ENCODE data around the gene RACK1. TPM values are rescaled to one million over a fixed set of nuclear protein-coding genes. Genes with fewer than 3 reads are reported as not detected.

Gene RACK1
- polyA plus RNA-seq, 1 donor (not counting 4 experiments of a cell fraction or from before 2014, with no cell fraction given), result 3,291 TPM

- H3K9me1 ChIP-seq (ENCODE audit: control insufficient read depth, extremely low read depth, insufficient read depth, low read length), result peaks cover 4% of the 10 kb centered on the region
- peaks cover 24% of the 10 kb centered on the region for H3K79me2 ChIP-seq (ENCODE audit: control insufficient read depth, insufficient read depth, low read length)
- H3K27me3 ChIP-seq (ENCODE audit: control insufficient read depth, extremely low read depth, insufficient read depth, low read length), result no peaks in the 10 kb centered on the region
- peak overlapping the region; percentile 94 for H3K4me2 ChIP-seq (ENCODE audit: control insufficient read depth, extremely low read depth, insufficient read depth, low read depth, low read length)
- H2AFZ ChIP-seq (ENCODE audit: control insufficient read depth, low read length), result peak overlapping the region; percentile 87
- peaks cover 24% of the 10 kb centered on the region for H3K4me1 ChIP-seq (ENCODE audit: control insufficient read depth, extremely low read depth, insufficient read depth, low read length)
- peak; percentile 94 for DNase-seq (ENCODE audit: low read depth, low spot score)
- dilution Hi-C loops (cut with MboI; ENCODE audit: extremely low pct_ligation_motif_present, low sequenced_read_pairs), result no loop called here
- H3K27ac ChIP-seq (ENCODE audit: control insufficient read depth, insufficient read depth, low read length), result peak overlapping the region; percentile 88
- no peaks in the 10 kb centered on the region for H4K20me1 ChIP-seq (ENCODE audit: control insufficient read depth, extremely low read depth, insufficient read depth, low read length)
- no peak for TF ChIP-seq EZH2 (IDR thresholded peaks at IDR 0.05; ENCODE audit: low read length)
- no peak for TF ChIP-seq CTCF (optimal IDR thresholded peaks at IDR 0.05 in 1 of 3, IDR thresholded peaks at IDR 0.05 in 1 of 3, conservative IDR thresholded peaks at IDR 0.05 in 1 of 3; ENCODE audit: extremely low read depth in 1 of 3, insufficient read depth in 2 of 3, low read length in 3 of 3)
- peak; percentile 34 for FAIRE-seq
- H3K9ac ChIP-seq (ENCODE audit: control insufficient read depth, extremely low read depth, insufficient read depth, low read length), result peak overlapping the region; percentile 87
- H3K4me3 ChIP-seq (ENCODE audit: control insufficient read depth in 2 of 3, extremely low read depth in 1 of 3, insufficient read depth in 2 of 3, low read depth in 1 of 3, low read length in 3 of 3), result peak overlapping the region; percentile 85 to 88 (median 87)
- H3K9me3 ChIP-seq (ENCODE audit: control insufficient read depth, low read depth, low read length), result no peaks in the 10 kb centered on the region
- H3K36me3 ChIP-seq (ENCODE audit: control insufficient read depth in 2 of 2, extremely low read depth in 1 of 2, insufficient read depth in 2 of 2, low read length in 2 of 2), result peaks cover 10 to 13% of the 10 kb centered on the region in 2 experiments
Measured at GRCh38 chr5:181221792-181222629, 21.7 kb downstream of the RACK1 start.

- peak overlapping the region; percentile 6 for H3K4me2 ChIP-seq (ENCODE audit: control insufficient read depth, extremely low read depth, insufficient read depth, low read depth, low read length)
Measured at GRCh38 chr5:181221105-181221791, 22.5 kb downstream of the RACK1 start.

More at GRCh38 chr5:181221105-181221791, 22.5 kb downstream of the RACK1 start:
- H3K9me1 ChIP-seq (ENCODE audit: control insufficient read depth, extremely low read depth, insufficient read depth, low read length), result peaks cover 4% of the 10 kb centered on the region
- dilution Hi-C loops (cut with MboI; ENCODE audit: extremely low pct_ligation_motif_present, low sequenced_read_pairs), result no loop called here
- no peak for DNase-seq (ENCODE audit: low read depth, low spot score)
- no peak overlapping the region for H3K4me3 ChIP-seq (ENCODE audit: control insufficient read depth in 2 of 3, extremely low read depth in 1 of 3, insufficient read depth in 2 of 3, low read depth in 1 of 3, low read length in 3 of 3)
- H3K9ac ChIP-seq (ENCODE audit: control insufficient read depth, extremely low read depth, insufficient read depth, low read length), result no peak overlapping the region
- no peak overlapping the region for H3K27ac ChIP-seq (ENCODE audit: control insufficient read depth, insufficient read depth, low read length)
- no peaks in the 10 kb centered on the region for H3K27me3 ChIP-seq (ENCODE audit: control insufficient read depth, extremely low read depth, insufficient read depth, low read length)
- no peak overlapping the region for H2AFZ ChIP-seq (ENCODE audit: control insufficient read depth, low read length)
- peaks cover 23% of the 10 kb centered on the region for H3K79me2 ChIP-seq (ENCODE audit: control insufficient read depth, insufficient read depth, low read length)
- TF ChIP-seq CTCF (optimal IDR thresholded peaks at IDR 0.05 in 1 of 3, IDR thresholded peaks at IDR 0.05 in 1 of 3, conservative IDR thresholded peaks at IDR 0.05 in 1 of 3; ENCODE audit: extremely low read depth in 1 of 3, insufficient read depth in 2 of 3, low read length in 3 of 3), result no peak
- peaks cover 5 to 11% of the 10 kb centered on the region in 2 experiments for H3K36me3 ChIP-seq (ENCODE audit: control insufficient read depth in 2 of 2, extremely low read depth in 1 of 2, insufficient read depth in 2 of 2, low read length in 2 of 2)
- H3K4me1 ChIP-seq (ENCODE audit: control insufficient read depth, extremely low read depth, insufficient read depth, low read length), result peaks cover 24% of the 10 kb centered on the region
- H4K20me1 ChIP-seq (ENCODE audit: control insufficient read depth, extremely low read depth, insufficient read depth, low read length), result no peaks in the 10 kb centered on the region
- no peak for FAIRE-seq
- no peaks in the 10 kb centered on the region for H3K9me3 ChIP-seq (ENCODE audit: control insufficient read depth, low read depth, low read length)
